HCT116 (cell line): ENCODE results near the gene IL6ST.

Source experiments
- CTCF ChIP-seq, 3 experiments: fragments of 200-600 bp in 1 of 3; sonication (generic) in 1 of 3; IDR thresholded peaks in 2 of 3; conservative IDR thresholded peaks in 1 of 3; 2 replicates each; pipeline ENCODE4 v1.5.1; 2012 to 2017; ENCODE audit warnings: low read depth in 2 of 3, low read length in 2 of 3, antibody characterized with exemption in 1 of 3, borderline replicate concordance in 1 of 3, control low read depth in 1 of 3, mild to moderate bottlenecking in 1 of 3, mixed read lengths in 1 of 3, mixed run types in 1 of 3, moderate library complexity in 1 of 3; ENCODE audit not compliant: insufficient read depth in 1 of 3
- EZH2 ChIP-seq: fragments of 200-600 bp; sonication (generic); IDR thresholded peaks from 2 replicates; pipeline ENCODE4 v1.6.1; 2017; ENCODE audit warnings: antibody characterized with exemption, mixed run types
- POLR2A ChIP-seq: IDR thresholded peaks from 2 replicates; pipeline ENCODE4 v1.7.0; 2011; ENCODE audit warnings: borderline replicate concordance; ENCODE audit not compliant: insufficient read depth, insufficient read length; ENCODE audit errors: extremely low read depth
- POLR2AphosphoS5 ChIP-seq: IDR thresholded peaks from 2 replicates; pipeline ENCODE4 v1.6.1; 2011; ENCODE audit warnings: mild to moderate bottlenecking, low read depth, low read length, moderate library complexity
- RAD21 ChIP-seq: IDR thresholded peaks from 2 replicates; pipeline ENCODE4 v1.6.1; 2012; ENCODE audit warnings: low read depth, mild to moderate bottlenecking
- REST ChIP-seq: IDR thresholded peaks from 2 replicates; pipeline ENCODE4 v1.6.1; 2012; ENCODE audit warnings: low read depth

- TF ChIP-seq REST (no peak), EZH2 (no peak), RAD21 (no peak), POLR2AphosphoS5 (no peak), CTCF (IDR thresholded peaks at IDR 0.05 in 2 of 3, conservative IDR thresholded peaks at IDR 0.05 in 1 of 3; ENCODE audit: borderline replicate concordance in 1 of 3, insufficient read depth in 1 of 3, low read depth in 2 of 3, low read length in 2 of 3) (no peak), POLR2A (no peak)
These were observed 45.2 kb upstream of the IL6ST start for GRCh38 chr5:56039985-56040384.
